HepG2 (cell line): ENCODE data around the gene SFI1. TPM values are rescaled to one million over a fixed set of nuclear protein-coding genes. Genes with fewer than 3 reads are reported as not detected.
A peak's percentile ranks its signal among the peaks of the same experiment; 100 is the strongest.

ENCODE experiments used
- ATAC-seq: fragments of 200-7000 bp; cut with Tn5 transposase; 3 replicates; pipeline ENCODE4 v1.9.1; 2020; ENCODE audit warnings: mild to moderate bottlenecking, moderate library complexity
- BruUV-seq: library from RNA; stranded (reverse); fragments of 400-500 nt; replicated peaks from 2 replicates; lab custom pipeline; 2021; lab: Mats Ljungman, UMichigan
- CTCF ChIA-PET: fragments of 300-600 bp; formaldehyde crosslinking; extraction: SDS; loops from one replicate; lab custom pipeline; 2021; ENCODE audit warnings: low total read pairs, inconsistent platforms, low intra/inter-chr PET ratio; lab: Yijun Ruan, JAX
- POLR2A ChIA-PET: fragments of 350-600 bp; sonication (Branson Sonifier 250); formaldehyde crosslinking; loops from one replicate; lab custom pipeline; 2020; ENCODE audit warnings: antibody characterized with exemption, inconsistent platforms; lab: Yijun Ruan, JAX
- DNase-seq: peaks from one replicate; pipeline ENCODE4 v3.0.0-alpha.2; 2015; ENCODE audit warnings: low spot score
- FAIRE-seq: peaks from 3 replicates; lab custom pipeline; 2011; peaks lifted over from hg19 to GRCh38; lab: Jason Lieb, UNC
- H2AFZ ChIP-seq: one replicate; pipeline ENCODE4 v1.6.1; 2011; ENCODE audit warnings: low read length, inconsistent platforms
- H3K27ac ChIP-seq: fragments of 300-600 bp; 3 replicates; pipeline ENCODE4 v1.8.0; 2011; ENCODE audit warnings: mixed run types, mild to moderate bottlenecking, mixed read lengths, low read length, inconsistent platforms; ENCODE audit not compliant: insufficient read depth; ENCODE audit errors: extremely low read length
- H3K27me3 ChIP-seq, 2 experiments: fragments of 200-600 bp in 1 of 2; 2 replicates in 1 of 2; 3 replicates in 1 of 2; pipeline versions ENCODE4 v1.6.0 to v1.8.0; 2011; ENCODE audit warnings: low read length in 2 of 2, mild to moderate bottlenecking in 2 of 2, moderate library complexity in 2 of 2, inconsistent platforms in 1 of 2; ENCODE audit not compliant: insufficient read depth in 2 of 2, control insufficient read depth in 1 of 2
- H3K36me3 ChIP-seq, 2 experiments: fragments of 200-600 bp in 1 of 2; replicated peaks in 1 of 2; 2 replicates in 1 of 2; 3 replicates in 1 of 2; pipeline versions ENCODE4 v1.5.1 to v1.8.0; 2011; ENCODE audit warnings: low read length in 2 of 2, inconsistent platforms in 1 of 2; ENCODE audit not compliant: insufficient read depth in 2 of 2, control insufficient read depth in 1 of 2
- H3K4me1 ChIP-seq: 2 replicates; pipeline ENCODE4 v1.5.1; 2012; ENCODE audit warnings: low read length, inconsistent platforms; ENCODE audit not compliant: insufficient read depth
- H3K4me2 ChIP-seq: 2 replicates; pipeline ENCODE4 v1.6.0; 2011; ENCODE audit warnings: low read depth, low read length, inconsistent platforms
- H3K4me3 ChIP-seq, 3 experiments: fragments of 200-600 bp in 1 of 3; sonication (generic), shearing (Covaris generic) in 1 of 3; replicated peaks in 1 of 3; 2 replicates each; pipeline ENCODE4 v1.5.1; 2011 to 2016; ENCODE audit warnings: low read length in 3 of 3, inconsistent platforms in 2 of 3, low read depth in 2 of 3, mild to moderate bottlenecking in 2 of 3, control low read depth in 1 of 3, mixed read lengths in 1 of 3; ENCODE audit not compliant: insufficient read depth in 1 of 3
- H3K79me2 ChIP-seq: one replicate; pipeline ENCODE4 v1.6.1; 2011; ENCODE audit warnings: low read length, inconsistent platforms; ENCODE audit not compliant: insufficient read depth
- H3K9ac ChIP-seq: 2 replicates; pipeline ENCODE4 v1.6.0; 2011; ENCODE audit warnings: mild to moderate bottlenecking, low read depth, low read length, inconsistent platforms; ENCODE audit not compliant: insufficient read depth
- H3K9me3 ChIP-seq: 2 replicates; pipeline ENCODE4 v1.5.1; 2012; ENCODE audit warnings: mild to moderate bottlenecking, low read length
- H4K20me1 ChIP-seq: 2 replicates; pipeline ENCODE4 v1.6.0; 2011; ENCODE audit warnings: inconsistent platforms, mild to moderate bottlenecking, low read length, moderate library complexity; ENCODE audit not compliant: insufficient read depth
- FIP1L1 ChIP-seq: fragments of 200-400 bp; formaldehyde crosslinking; IDR thresholded peaks from 2 replicates; pipeline ENCODE4 v1.6.1; 2018; ENCODE audit warnings: low read depth, mild to moderate bottlenecking, low read length, moderate library complexity, borderline replicate concordance; ENCODE audit not compliant: insufficient read depth
- FOSL1 ChIP-seq: sonication (generic); formaldehyde crosslinking; IDR thresholded peaks from 2 replicates; pipeline ENCODE4 v1.9.0; 2021; ENCODE audit warnings: missing genetic modification reagents, borderline replicate concordance
- MAFF ChIP-seq: IDR thresholded peaks from 2 replicates; pipeline ENCODE4 v1.6.1; 2011; ENCODE audit warnings: low read depth, low read length, improper control_type of control experiment
- MAFK ChIP-seq, 2 experiments: IDR thresholded peaks in 1 of 2; conservative IDR thresholded peaks in 1 of 2; 2 replicates each; pipeline ENCODE4 v1.6.1; 2011; ENCODE audit warnings: improper control_type of control experiment in 2 of 2, low read length in 2 of 2
- MXI1 ChIP-seq: IDR thresholded peaks from 3 replicates; pipeline ENCODE4 v1.6.1; 2012; ENCODE audit warnings: low read depth, low read length, inconsistent platforms, borderline replicate concordance
- NCOR1 ChIP-seq: fragments of 200-600 bp; sonication (generic); IDR thresholded peaks from 2 replicates; pipeline ENCODE4 v1.7.0; 2017; ENCODE audit warnings: antibody characterized with exemption, low read length, borderline replicate concordance
- ONECUT2 ChIP-seq: sonication (generic); formaldehyde crosslinking; IDR thresholded peaks from 2 replicates; pipeline ENCODE4 v1.4.0; 2020; ENCODE audit warnings: missing genetic modification reagents
- SMC3 ChIP-seq: IDR thresholded peaks from 2 replicates; pipeline ENCODE4 v1.6.1; 2011; ENCODE audit warnings: low read length, improper control_type of control experiment
- SP2 ChIP-seq: sonication (generic); formaldehyde crosslinking; IDR thresholded peaks from 2 replicates; pipeline ENCODE4 v1.5.1; 2020; ENCODE audit warnings: mild to moderate bottlenecking, missing genetic modification reagents
- ZBTB46 ChIP-seq: sonication (generic); formaldehyde crosslinking; IDR thresholded peaks from 2 replicates; pipeline ENCODE4 v1.4.0; 2020; ENCODE audit warnings: mild to moderate bottlenecking, missing genetic modification reagents, borderline replicate concordance
- ZNF562 ChIP-seq: sonication (generic); formaldehyde crosslinking; IDR thresholded peaks from 2 replicates; pipeline ENCODE4 v1.8.0; 2022; ENCODE audit warnings: missing genetic modification reagents, borderline replicate concordance
- WGBS: methylation state at CpG from one replicate; pipeline ENCODE4 v1.1.6; 2017; ENCODE audit warnings: low lambda C conversion rate; 5-methylcytosine and 5-hydroxymethylcytosine counted together
- in situ Hi-C: cut with HindIII; loops from 2 replicates; pipeline ENCODE4 v1.10.0; 2017; ENCODE audit warnings: low pct_unique_long_range_greater_than_20kb; ENCODE audit not compliant: extremely low pct_ligation_motif_present
- intact Hi-C: fragments of 100-400 bp; cut with micrococcal nuclease; formaldehyde crosslinking; loops from one replicate; pipeline ENCODE4 v1.10.0; 2022; ENCODE audit not compliant: unreplicated experiment
- polyA plus RNA-seq, 8 experiments: library from polyadenylated mRNA; depleted of rRNA in 3 of 8; stranded (reverse) in 7 of 8; unstranded in 1 of 8; fragments of >200 nt; fragmentation: Illumina TruSeq in 4 of 8; extraction: Trizol in 4 of 8; gene quantifications; 2 replicates each; pipeline versions ENCODE4 v1.2.1 to v1.2.3, GENCODE V29; 2011 to 2016; ENCODE audit warnings: low read depth in 4 of 8, missing spikeins in 1 of 8, mixed read lengths in 1 of 8; ENCODE audit not compliant: insufficient read depth in 1 of 8
- total RNA-seq, 5 experiments: library from RNA; depleted of rRNA; stranded (reverse); fragments of >200 nt; fragmentation: Illumina TruSeq; extraction: Trizol; gene quantifications; 2 replicates each; pipeline ENCODE4 v1.2.3, GENCODE V29; 2016; ENCODE audit warnings: low read depth in 1 of 5
- TF ChIP-seq, protein P1 (sequence below): sonication (generic); formaldehyde crosslinking; conservative IDR thresholded peaks from 2 replicates; pipeline ENCODE4 v1.8.1; 2023; ENCODE audit warnings: missing genetic modification reagents
- TF ChIP-seq, protein P2 (sequence below): sonication (generic); formaldehyde crosslinking; IDR thresholded peaks from 2 replicates; pipeline ENCODE4 v1.8.0; 2022; ENCODE audit warnings: missing genetic modification reagents, mild to moderate bottlenecking, borderline replicate concordance

The SFI1 gene
- total and polyA plus RNA-seq, 2 of the 13 experiments (the other 11 are each of a cell fraction or from before 2014, with no cell fraction given): 20.5 to 40.1 TPM

DNA sequence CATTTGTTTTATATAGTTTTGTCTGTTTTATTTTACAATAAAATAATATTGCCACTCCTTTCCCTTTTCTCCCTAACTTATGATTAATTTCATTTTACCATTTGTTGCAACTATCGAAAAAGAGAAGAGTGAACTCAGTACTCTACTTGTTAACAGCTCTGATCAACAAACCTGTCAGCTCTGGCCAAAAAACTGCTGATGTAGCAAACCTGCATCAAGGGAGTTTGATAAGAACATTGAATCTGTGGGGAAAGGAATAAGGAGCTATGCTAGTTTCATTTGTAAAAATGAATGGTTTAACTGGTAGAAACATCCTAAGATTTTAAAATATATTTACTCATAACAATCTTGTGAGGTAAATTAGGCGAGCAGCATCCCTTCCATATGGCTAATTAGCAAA lies 49.6 kb upstream of the SFI1 start:
- ATAC-seq (no peak), FAIRE-seq (no peak)
- no TSS peak for BruUV-seq
- Histone ChIP-seq H4K20me1 (no peaks in the 10 kb centered on the region), H3K36me3 (peaks cover 17 to 57% of the 10 kb centered on the region in 2 experiments), H3K9ac (no peak overlapping the region), H3K4me2 (no peak overlapping the region)
- CTCF ChIA-PET: no interaction called here
- intact Hi-C loops: no loop called here
- TF ChIP-seq, protein P1, sequence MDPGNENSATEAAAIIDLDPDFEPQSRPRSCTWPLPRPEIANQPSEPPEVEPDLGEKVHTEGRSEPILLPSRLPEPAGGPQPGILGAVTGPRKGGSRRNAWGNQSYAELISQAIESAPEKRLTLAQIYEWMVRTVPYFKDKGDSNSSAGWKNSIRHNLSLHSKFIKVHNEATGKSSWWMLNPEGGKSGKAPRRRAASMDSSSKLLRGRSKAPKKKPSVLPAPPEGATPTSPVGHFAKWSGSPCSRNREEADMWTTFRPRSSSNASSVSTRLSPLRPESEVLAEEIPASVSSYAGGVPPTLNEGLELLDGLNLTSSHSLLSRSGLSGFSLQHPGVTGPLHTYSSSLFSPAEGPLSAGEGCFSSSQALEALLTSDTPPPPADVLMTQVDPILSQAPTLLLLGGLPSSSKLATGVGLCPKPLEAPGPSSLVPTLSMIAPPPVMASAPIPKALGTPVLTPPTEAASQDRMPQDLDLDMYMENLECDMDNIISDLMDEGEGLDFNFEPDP (CRISPR knock-in tag): no peak
- TF ChIP-seq ZNF562 (CRISPR knock-in tag) (no peak), MAFK (conservative IDR thresholded peaks at IDR 0.05 in 1 of 2, IDR thresholded peaks at IDR 0.05 in 1 of 2; ENCODE audit: low read length in 2 of 2) (peak; percentile 96 to 97), SP2 (no peak), MAFF (peak; percentile 94)
- TF ChIP-seq, all 625 proteins: peak for 2
- Histone ChIP-seq H3K4me3 (no peak overlapping the region), H3K9me3 (no peaks in the 10 kb centered on the region), H3K79me2 (no peaks in the 10 kb centered on the region), H3K27me3 (no peaks in the 10 kb centered on the region), H2AFZ (no peak overlapping the region), H3K4me1 (no peaks in the 10 kb centered on the region), H3K27ac (no peak overlapping the region)
- POLR2A ChIA-PET: no interaction called here
- 94% methylated on average over 2 of the region's 2 CpGs for WGBS
- DNase-seq: no peak
- in situ Hi-C loops: no loop called here

- Histone ChIP-seq H3K9ac (no peak overlapping the region), H3K79me2 (no peaks in the 10 kb centered on the region), H3K4me3 (no peak overlapping the region), H4K20me1 (no peaks in the 10 kb centered on the region), H2AFZ (no peak overlapping the region), H3K36me3 (peaks cover 14 to 51% of the 10 kb centered on the region in 2 experiments), H3K27ac (no peak overlapping the region), H3K4me2 (no peak overlapping the region), H3K4me1 (no peaks in the 10 kb centered on the region), H3K27me3 (no peaks in the 10 kb centered on the region), H3K9me3 (no peaks in the 10 kb centered on the region)
- DNase-seq (no peak), ATAC-seq (no peak), FAIRE-seq (no peak)
- no TSS peak for BruUV-seq
- ChIA-PET POLR2A (interaction anchor here (0.5 to 0.6 kb wide), 2 partner anchors 23 to 207 kb away, joined by 5 read pairs; no protein-coding TSS in a partner anchor), CTCF (no interaction called here)
- intact Hi-C loops: no loop called here
- WGBS: 96% methylated on average over 3 of the region's 3 CpGs
- in situ Hi-C loops: no loop called here
- TF ChIP-seq ZBTB46 (CRISPR knock-in tag) (no peak), MXI1 (no peak), ONECUT2 (CRISPR knock-in tag) (no peak), FOSL1 (CRISPR knock-in tag) (no peak), NCOR1 (no peak), SMC3 (no peak), FIP1L1 (no peak)
- TF ChIP-seq, protein P2, sequence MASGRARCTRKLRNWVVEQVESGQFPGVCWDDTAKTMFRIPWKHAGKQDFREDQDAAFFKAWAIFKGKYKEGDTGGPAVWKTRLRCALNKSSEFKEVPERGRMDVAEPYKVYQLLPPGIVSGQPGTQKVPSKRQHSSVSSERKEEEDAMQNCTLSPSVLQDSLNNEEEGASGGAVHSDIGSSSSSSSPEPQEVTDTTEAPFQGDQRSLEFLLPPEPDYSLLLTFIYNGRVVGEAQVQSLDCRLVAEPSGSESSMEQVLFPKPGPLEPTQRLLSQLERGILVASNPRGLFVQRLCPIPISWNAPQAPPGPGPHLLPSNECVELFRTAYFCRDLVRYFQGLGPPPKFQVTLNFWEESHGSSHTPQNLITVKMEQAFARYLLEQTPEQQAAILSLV (CRISPR knock-in tag): no peak
These were observed 49.0 kb upstream of the SFI1 start for GRCh38 chr22:31447337-31447736.
